Measurements from ENCODE around the gene SPRED2. TPM values are rescaled to one million over a fixed set of nuclear protein-coding genes. Genes with fewer than 3 reads are reported as not detected.

Gene SPRED2
- total and polyA plus RNA-seq, 2 of the 8 experiments (the other 6 are each of a cell fraction or from before 2014, with no cell fraction given), result 15.3 to 22.5 TPM

DNA sequence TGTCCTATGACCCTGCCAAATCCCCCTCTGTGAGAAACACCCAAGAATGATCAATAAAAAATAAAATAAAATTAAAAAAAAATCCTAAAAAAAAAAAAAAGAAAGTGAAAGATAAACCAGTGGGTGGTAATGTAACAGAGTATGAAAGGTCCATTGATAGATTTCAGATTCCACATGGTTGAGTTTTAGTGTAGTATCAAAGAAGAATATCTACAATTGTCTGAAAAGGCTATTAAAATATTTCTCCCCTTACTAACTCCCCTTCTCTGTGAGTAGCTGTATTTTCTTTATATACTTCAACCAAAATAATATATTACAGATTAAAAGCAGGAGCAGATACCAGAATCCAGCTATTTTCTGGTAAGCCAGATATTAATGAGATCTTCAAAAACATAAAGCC, 92.8 kb downstream of the SPRED2 start:
- H3K23me2 ChIP-seq (ENCODE audit: low read depth, low read length), result no peaks in the 10 kb centered on the region; the same call in 1 of the 2 replicates
- no peak overlapping the region for H3K4me3 ChIP-seq (ENCODE audit: extremely low read depth in 1 of 4, insufficient read depth in 2 of 4, low read depth in 3 of 4, low read length in 4 of 4)
- H2BK120ac ChIP-seq (replicated peaks; ENCODE audit: low read depth, low read length), result no peak overlapping the region
- ChIA-PET CTCF (ENCODE audit: partially characterized antibody) (interaction anchor here (0.6 to 1.7 kb wide), 4 partner anchors 13 to 74 kb away, joined by 3 to 11 read pairs (median 4); no protein-coding TSS in a partner anchor), POLR2A (ENCODE audit: partially characterized antibody) (no interaction called here)
- no peak overlapping the region for H4K91ac ChIP-seq (replicated peaks; ENCODE audit: insufficient read length, low read length)
- no peaks in the 10 kb centered on the region; a peak in 1 of 4 replicates for H3K79me2 ChIP-seq (ENCODE audit: control insufficient read depth in 1 of 2, insufficient read depth in 2 of 2, low read length in 2 of 2)
- no peaks in the 10 kb centered on the region for H3K4me1 ChIP-seq (replicated peaks in 1 of 4; ENCODE audit: control insufficient read depth in 3 of 4, insufficient read depth in 4 of 4, low read length in 3 of 4)
- no peak overlapping the region for H2AFZ ChIP-seq (ENCODE audit: low read length)
- H4K8ac ChIP-seq (ENCODE audit: extremely low read depth, insufficient read depth, low read length), result no peak overlapping the region
- no peaks in the 10 kb centered on the region; a peak in 2 of 8 replicates for H3K36me3 ChIP-seq (ENCODE audit: control insufficient read depth in 2 of 4, insufficient read depth in 4 of 4, low read length in 3 of 4)
- no peak overlapping the region for H3K27ac ChIP-seq (ENCODE audit: low read depth, low read length)
- H3K23ac ChIP-seq (ENCODE audit: insufficient read length), result no peak overlapping the region
- no peak overlapping the region for H3K9ac ChIP-seq (replicated peaks in 1 of 4; ENCODE audit: extremely low read depth in 1 of 4, low read depth in 3 of 4, low read length in 3 of 4)
- H2BK15ac ChIP-seq (ENCODE audit: low read length), result no peak overlapping the region
- H3K14ac ChIP-seq (ENCODE audit: insufficient read length), result no peak overlapping the region
- peaks cover under 1% of the 10 kb centered on the region; the same call in 1 of the 2 replicates for H3K79me1 ChIP-seq (ENCODE audit: low read depth, low read length)
- no peak overlapping the region for H2BK5ac ChIP-seq (ENCODE audit: low read depth, low read length)
- H3K4me2 ChIP-seq (ENCODE audit: insufficient read depth in 1 of 2, low read depth in 2 of 2, low read length in 2 of 2), result no peak overlapping the region
- H2BK12ac ChIP-seq (ENCODE audit: low read depth, low read length), result no peak overlapping the region
- H3K56ac ChIP-seq (replicated peaks; ENCODE audit: insufficient read length, low read depth, low read length), result no peak overlapping the region
- H3K27me3 ChIP-seq (replicated peaks in 1 of 4; ENCODE audit: control insufficient read depth in 3 of 4, extremely low read depth in 1 of 4, insufficient read depth in 3 of 4, low read length in 3 of 4), result no peaks in the 10 kb centered on the region
- H4K20me1 ChIP-seq (replicated peaks in 1 of 2; ENCODE audit: control insufficient read depth in 1 of 2, insufficient read depth in 2 of 2, low read length in 2 of 2), result peaks cover 0 to 2% of the 10 kb centered on the region in 2 experiments
- no peak overlapping the region for H2AK5ac ChIP-seq (ENCODE audit: low read depth, low read length)
- H3K18ac ChIP-seq (ENCODE audit: extremely low read depth, low read length), result no peak overlapping the region
- H3K9me3 ChIP-seq (ENCODE audit: insufficient read depth in 2 of 2, low read depth in 1 of 2, low read length in 1 of 2), result no peaks in the 10 kb centered on the region
- H2BK20ac ChIP-seq (ENCODE audit: low read length), result no peak overlapping the region
- FAIRE-seq, result no peak
- no peak overlapping the region for H3K4ac ChIP-seq (replicated peaks; ENCODE audit: insufficient read length, low read depth, low read length)
- H4K5ac ChIP-seq (ENCODE audit: insufficient read length, low read depth, low read length), result no peak overlapping the region
- no peak for DNase-seq (ENCODE audit: low read depth in 1 of 2, low spot score in 2 of 2)
- no peak for TF ChIP-seq SIRT6 (IDR thresholded peaks at IDR 0.05; ENCODE audit: low read length)
- TF ChIP-seq, protein P1, sequence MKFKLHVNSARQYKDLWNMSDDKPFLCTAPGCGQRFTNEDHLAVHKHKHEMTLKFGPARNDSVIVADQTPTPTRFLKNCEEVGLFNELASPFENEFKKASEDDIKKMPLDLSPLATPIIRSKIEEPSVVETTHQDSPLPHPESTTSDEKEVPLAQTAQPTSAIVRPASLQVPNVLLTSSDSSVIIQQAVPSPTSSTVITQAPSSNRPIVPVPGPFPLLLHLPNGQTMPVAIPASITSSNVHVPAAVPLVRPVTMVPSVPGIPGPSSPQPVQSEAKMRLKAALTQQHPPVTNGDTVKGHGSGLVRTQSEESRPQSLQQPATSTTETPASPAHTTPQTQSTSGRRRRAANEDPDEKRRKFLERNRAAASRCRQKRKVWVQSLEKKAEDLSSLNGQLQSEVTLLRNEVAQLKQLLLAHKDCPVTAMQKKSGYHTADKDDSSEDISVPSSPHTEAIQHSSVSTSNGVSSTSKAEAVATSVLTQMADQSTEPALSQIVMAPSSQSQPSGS (IDR thresholded peaks at IDR 0.05; ENCODE audit: low read length), result no peak
- no peak for TF ChIP-seq CTBP2 (IDR thresholded peaks at IDR 0.05; ENCODE audit: borderline replicate concordance, insufficient read depth, insufficient read length, low read length)
- TF ChIP-seq JUN (IDR thresholded peaks at IDR 0.05; ENCODE audit: low read depth, low read length), result no peak
- no peak for TF ChIP-seq RNF2 (IDR thresholded peaks at IDR 0.05; ENCODE audit: borderline replicate concordance, low read depth, low read length, missing control alignments, poor library complexity, severe bottlenecking)
- TF ChIP-seq SRF (IDR thresholded peaks at IDR 0.05; ENCODE audit: low read depth, low read length), result no peak

Measured in H1 (cell line).